HepG2 (cell line): ENCODE measurements around the gene TLR9. TPM values are rescaled to one million over a fixed set of nuclear protein-coding genes. Genes with fewer than 3 reads are reported as not detected.

ENCODE experiments used
- ASH2L ChIP-seq: fragments of 300-600, 200-600 bp; sonication (generic); IDR thresholded peaks from 2 replicates; pipeline ENCODE4 v1.7.0; 2017; ENCODE audit warnings: low read depth, mild to moderate bottlenecking, moderate library complexity, mixed read lengths, low read length; ENCODE audit not compliant: insufficient read length
- HHEX ChIP-seq: IDR thresholded peaks from 2 replicates; pipeline ENCODE4 v1.6.1; 2016; ENCODE audit warnings: control low read depth
- HNRNPLL ChIP-seq: fragments of 200-400 bp; formaldehyde crosslinking; IDR thresholded peaks from 2 replicates; pipeline ENCODE4 v1.6.1; 2017; ENCODE audit warnings: mild to moderate bottlenecking, low read depth, low read length; ENCODE audit not compliant: poor library complexity, severe bottlenecking
- KDM6A ChIP-seq: IDR thresholded peaks from 2 replicates; pipeline ENCODE4 v1.6.1; 2016; ENCODE audit warnings: low read depth
- LCORL ChIP-seq, 2 experiments: fragments of 450-650 bp in 1 of 2; sonication (generic) in 1 of 2; formaldehyde crosslinking in 1 of 2; IDR thresholded peaks; 2 replicates each; pipeline versions ENCODE4 v1.5.0 to v1.6.1; 2017 to 2020; ENCODE audit warnings: antibody characterized with exemption in 1 of 2, missing genetic modification reagents in 1 of 2
- MAZ ChIP-seq, 2 experiments: sonication (generic) in 1 of 2; formaldehyde crosslinking in 1 of 2; IDR thresholded peaks; 2 replicates each; pipeline versions ENCODE4 v1.5.0 to v1.6.1; 2012 to 2020; ENCODE audit warnings: low read depth in 2 of 2, mild to moderate bottlenecking in 2 of 2, borderline replicate concordance in 1 of 2, improper control_type of control experiment in 1 of 2, low read length in 1 of 2, missing genetic modification reagents in 1 of 2, moderate library complexity in 1 of 2
- MIXL1 ChIP-seq: IDR thresholded peaks from 2 replicates; pipeline ENCODE4 v1.6.1; 2016
- MTA3 ChIP-seq: sonication (generic); formaldehyde crosslinking; IDR thresholded peaks from 2 replicates; pipeline ENCODE4 v1.4.0; 2020; ENCODE audit warnings: missing genetic modification reagents
- PAWR ChIP-seq: sonication (generic); formaldehyde crosslinking; IDR thresholded peaks from 2 replicates; pipeline ENCODE4 v1.4.0; 2020; ENCODE audit warnings: missing genetic modification reagents, mild to moderate bottlenecking, borderline replicate concordance
- POGZ ChIP-seq: sonication (generic); formaldehyde crosslinking; IDR thresholded peaks from 2 replicates; pipeline ENCODE4 v1.4.0; 2020; ENCODE audit warnings: mild to moderate bottlenecking, missing genetic modification reagents
- PPARG ChIP-seq: conservative IDR thresholded peaks from 2 replicates; pipeline ENCODE4 v1.6.1; 2016; ENCODE audit warnings: missing biosample characterization, missing genetic modification reagents
- REPIN1 ChIP-seq: sonication (generic); formaldehyde crosslinking; IDR thresholded peaks from 2 replicates; pipeline ENCODE4 v1.8.0; 2022; ENCODE audit warnings: missing genetic modification reagents, low read depth, mild to moderate bottlenecking, borderline replicate concordance
- RFXAP ChIP-seq: sonication (generic); formaldehyde crosslinking; IDR thresholded peaks from 2 replicates; pipeline ENCODE4 v1.4.0; 2020; ENCODE audit warnings: missing genetic modification reagents, borderline replicate concordance
- TBL1XR1 ChIP-seq: fragments of 150-350 bp; IDR thresholded peaks from 2 replicates; pipeline ENCODE4 v1.6.1; 2014; ENCODE audit warnings: borderline replicate concordance, low read length; ENCODE audit not compliant: partially characterized antibody
- ZNF431 ChIP-seq: sonication (generic); formaldehyde crosslinking; IDR thresholded peaks from 2 replicates; pipeline ENCODE4 v1.9.0; 2022; ENCODE audit warnings: missing genetic modification reagents, low read depth, mild to moderate bottlenecking, borderline replicate concordance
- ZNF547 ChIP-seq: sonication (generic); formaldehyde crosslinking; IDR thresholded peaks from 2 replicates; pipeline ENCODE4 v1.5.1; 2020; ENCODE audit warnings: mild to moderate bottlenecking, missing genetic modification reagents
- ZNF557 ChIP-seq: sonication (generic); formaldehyde crosslinking; IDR thresholded peaks from 2 replicates; pipeline ENCODE4 v1.4.0; 2020; ENCODE audit warnings: missing genetic modification reagents
- polyA plus RNA-seq, 8 experiments: library from polyadenylated mRNA; depleted of rRNA in 3 of 8; stranded (reverse) in 7 of 8; unstranded in 1 of 8; fragments of >200 nt; fragmentation: Illumina TruSeq in 4 of 8; extraction: Trizol in 4 of 8; gene quantifications; 2 replicates each; pipeline versions ENCODE4 v1.2.1 to v1.2.3, GENCODE V29; 2011 to 2016; ENCODE audit warnings: low read depth in 4 of 8, missing spikeins in 1 of 8, mixed read lengths in 1 of 8; ENCODE audit not compliant: insufficient read depth in 1 of 8
- total RNA-seq, 5 experiments: library from RNA; depleted of rRNA; stranded (reverse); fragments of >200 nt; fragmentation: Illumina TruSeq; extraction: Trizol; gene quantifications; 2 replicates each; pipeline ENCODE4 v1.2.3, GENCODE V29; 2016; ENCODE audit warnings: low read depth in 1 of 5
- TF ChIP-seq, protein P1 (sequence below): sonication (generic); formaldehyde crosslinking; IDR thresholded peaks from 2 replicates; pipeline ENCODE4 v1.4.0; 2020; ENCODE audit warnings: mild to moderate bottlenecking, missing genetic modification reagents
- TF ChIP-seq, protein P2 (sequence below): sonication (generic); formaldehyde crosslinking; IDR thresholded peaks from 2 replicates; pipeline ENCODE4 v1.8.0; 2022; ENCODE audit warnings: low read depth, missing genetic modification reagents
- TF ChIP-seq, protein P3 (sequence below): sonication (generic); formaldehyde crosslinking; IDR thresholded peaks from 2 replicates; pipeline ENCODE4 v1.4.0; 2020; ENCODE audit warnings: mild to moderate bottlenecking, missing genetic modification reagents
- TF ChIP-seq, protein P4 (sequence below): sonication (generic); formaldehyde crosslinking; IDR thresholded peaks from 2 replicates; pipeline ENCODE4 v1.4.0; 2020; ENCODE audit warnings: mild to moderate bottlenecking, missing genetic modification reagents
- TF ChIP-seq, protein P5 (sequence below): sonication (generic); formaldehyde crosslinking; IDR thresholded peaks from 2 replicates; pipeline ENCODE4 v1.5.0; 2020; ENCODE audit warnings: mild to moderate bottlenecking, missing genetic modification reagents

TLR9 gene
- total and polyA plus RNA-seq, 2 of the 13 experiments (the other 11 are each of a cell fraction or from before 2014, with no cell fraction given), result not detected

DNA sequence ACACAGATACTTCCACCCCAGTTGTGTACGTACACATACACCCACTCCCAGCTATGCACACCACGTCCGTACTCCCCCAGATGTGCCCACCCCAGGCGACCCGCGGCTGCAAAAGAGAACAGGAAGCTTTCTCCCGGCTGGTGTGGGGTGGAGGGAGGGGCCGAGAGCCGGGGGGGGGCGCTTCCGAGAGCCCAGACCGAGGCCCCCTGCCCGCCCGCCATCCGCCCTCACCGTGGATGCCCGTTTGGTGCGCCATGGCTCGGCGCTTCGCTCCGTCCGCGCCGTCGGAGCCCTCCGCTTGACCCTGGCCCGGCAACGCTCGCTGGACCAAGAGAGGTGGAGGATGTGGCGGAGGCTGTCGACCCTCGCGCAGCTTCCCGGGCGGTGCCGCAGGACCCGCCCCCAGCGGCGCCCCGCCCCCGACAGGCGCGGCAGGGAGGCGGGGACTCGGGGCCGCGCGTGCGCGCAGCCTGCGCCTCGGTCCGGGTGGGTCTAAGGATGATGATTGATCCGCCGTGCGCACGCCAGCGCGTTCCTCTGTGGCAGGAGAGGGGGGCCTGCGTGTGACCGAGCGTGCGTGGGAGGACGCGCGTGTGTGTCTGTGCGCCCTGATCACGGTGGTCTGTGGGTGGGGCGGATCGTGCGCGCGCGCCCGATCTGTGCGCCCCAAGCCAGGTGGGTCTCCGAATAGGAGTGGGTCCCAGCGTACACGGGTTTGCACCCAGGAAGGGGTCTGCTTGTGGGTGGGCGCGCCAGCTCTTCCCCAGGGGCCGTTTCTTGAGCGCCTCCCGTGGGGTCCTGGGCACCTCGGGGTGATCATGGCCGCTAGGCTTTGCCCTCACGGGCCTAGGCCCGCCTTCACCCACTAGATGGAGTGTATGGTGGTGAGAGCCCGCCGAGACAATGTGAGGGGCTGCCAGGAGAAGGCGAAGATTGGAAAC, 13.6 kb upstream of the TLR9 start, which contains the start of gene TWF2 (continued):
- TF ChIP-seq, protein P1, sequence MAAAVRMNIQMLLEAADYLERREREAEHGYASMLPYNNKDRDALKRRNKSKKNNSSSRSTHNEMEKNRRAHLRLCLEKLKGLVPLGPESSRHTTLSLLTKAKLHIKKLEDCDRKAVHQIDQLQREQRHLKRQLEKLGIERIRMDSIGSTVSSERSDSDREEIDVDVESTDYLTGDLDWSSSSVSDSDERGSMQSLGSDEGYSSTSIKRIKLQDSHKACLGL (CRISPR knock-in tag), result peak; percentile 47; the same call in 1 of the 2 replicates
- TF ChIP-seq REPIN1 (CRISPR knock-in tag) (no peak), TBL1XR1 (no peak), MTA3 (CRISPR knock-in tag) (no peak), KDM6A (CRISPR knock-in tag) (no peak), PAWR (no peak), HHEX (CRISPR knock-in tag) (no peak), MAZ (IDR thresholded peaks at IDR 0.05; ENCODE audit: borderline replicate concordance, low read depth, low read length) (no peak), MAZ (CRISPR knock-in tag; IDR thresholded peaks at IDR 0.05; ENCODE audit: low read depth) (peak; percentile 66), ZNF547 (no peak; the same call in 1 of the 2 replicates), POGZ (CRISPR knock-in tag) (no peak), MIXL1 (CRISPR knock-in tag) (peak; percentile 15; the same call in 1 of the 2 replicates), RFXAP (CRISPR knock-in tag) (0 out of 2 replicates have a peak, but pooled peaks have one; percentile 18), HNRNPLL (peak; percentile 72), PPARG (CRISPR knock-in tag) (no peak), ZNF557 (no peak; the same call in 1 of the 2 replicates), ZNF431 (CRISPR knock-in tag) (no peak), LCORL (IDR thresholded peaks at IDR 0.05) (no peak), LCORL (CRISPR knock-in tag; IDR thresholded peaks at IDR 0.05) (peak; percentile 52; the same call in 1 of the 2 replicates), ASH2L (peak; percentile 34)
- TF ChIP-seq, protein P2, sequence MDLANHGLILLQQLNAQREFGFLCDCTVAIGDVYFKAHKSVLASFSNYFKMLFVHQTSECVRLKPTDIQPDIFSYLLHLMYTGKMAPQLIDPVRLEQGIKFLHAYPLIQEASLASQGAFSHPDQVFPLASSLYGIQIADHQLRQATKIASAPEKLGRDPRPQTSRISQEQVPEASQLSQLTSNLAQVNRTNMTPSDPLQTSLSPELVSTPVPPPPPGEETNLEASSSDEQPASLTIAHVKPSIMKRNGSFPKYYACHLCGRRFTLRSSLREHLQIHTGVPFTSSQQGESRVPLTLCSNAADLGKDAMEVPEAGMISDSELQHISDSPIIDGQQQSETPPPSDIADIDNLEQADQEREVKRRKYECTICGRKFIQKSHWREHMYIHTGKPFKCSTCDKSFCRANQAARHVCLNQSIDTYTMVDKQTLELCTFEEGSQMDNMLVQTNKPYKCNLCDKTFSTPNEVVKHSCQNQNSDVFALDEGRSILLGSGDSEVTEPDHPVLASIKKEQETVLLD (CRISPR knock-in tag), result 0 out of 2 replicates have a peak, but pooled peaks have one; percentile 6
- TF ChIP-seq, protein P3, sequence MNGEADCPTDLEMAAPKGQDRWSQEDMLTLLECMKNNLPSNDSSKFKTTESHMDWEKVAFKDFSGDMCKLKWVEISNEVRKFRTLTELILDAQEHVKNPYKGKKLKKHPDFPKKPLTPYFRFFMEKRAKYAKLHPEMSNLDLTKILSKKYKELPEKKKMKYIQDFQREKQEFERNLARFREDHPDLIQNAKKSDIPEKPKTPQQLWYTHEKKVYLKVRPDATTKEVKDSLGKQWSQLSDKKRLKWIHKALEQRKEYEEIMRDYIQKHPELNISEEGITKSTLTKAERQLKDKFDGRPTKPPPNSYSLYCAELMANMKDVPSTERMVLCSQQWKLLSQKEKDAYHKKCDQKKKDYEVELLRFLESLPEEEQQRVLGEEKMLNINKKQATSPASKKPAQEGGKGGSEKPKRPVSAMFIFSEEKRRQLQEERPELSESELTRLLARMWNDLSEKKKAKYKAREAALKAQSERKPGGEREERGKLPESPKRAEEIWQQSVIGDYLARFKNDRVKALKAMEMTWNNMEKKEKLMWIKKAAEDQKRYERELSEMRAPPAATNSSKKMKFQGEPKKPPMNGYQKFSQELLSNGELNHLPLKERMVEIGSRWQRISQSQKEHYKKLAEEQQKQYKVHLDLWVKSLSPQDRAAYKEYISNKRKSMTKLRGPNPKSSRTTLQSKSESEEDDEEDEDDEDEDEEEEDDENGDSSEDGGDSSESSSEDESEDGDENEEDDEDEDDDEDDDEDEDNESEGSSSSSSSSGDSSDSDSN (CRISPR knock-in tag), result peak; percentile 41; the same call in 1 of the 2 replicates
- TF ChIP-seq, protein P4, sequence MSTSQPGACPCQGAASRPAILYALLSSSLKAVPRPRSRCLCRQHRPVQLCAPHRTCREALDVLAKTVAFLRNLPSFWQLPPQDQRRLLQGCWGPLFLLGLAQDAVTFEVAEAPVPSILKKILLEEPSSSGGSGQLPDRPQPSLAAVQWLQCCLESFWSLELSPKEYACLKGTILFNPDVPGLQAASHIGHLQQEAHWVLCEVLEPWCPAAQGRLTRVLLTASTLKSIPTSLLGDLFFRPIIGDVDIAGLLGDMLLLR (CRISPR knock-in tag), result 0 out of 2 replicates have a peak, but pooled peaks have one; percentile 13
- TF ChIP-seq, protein P5, sequence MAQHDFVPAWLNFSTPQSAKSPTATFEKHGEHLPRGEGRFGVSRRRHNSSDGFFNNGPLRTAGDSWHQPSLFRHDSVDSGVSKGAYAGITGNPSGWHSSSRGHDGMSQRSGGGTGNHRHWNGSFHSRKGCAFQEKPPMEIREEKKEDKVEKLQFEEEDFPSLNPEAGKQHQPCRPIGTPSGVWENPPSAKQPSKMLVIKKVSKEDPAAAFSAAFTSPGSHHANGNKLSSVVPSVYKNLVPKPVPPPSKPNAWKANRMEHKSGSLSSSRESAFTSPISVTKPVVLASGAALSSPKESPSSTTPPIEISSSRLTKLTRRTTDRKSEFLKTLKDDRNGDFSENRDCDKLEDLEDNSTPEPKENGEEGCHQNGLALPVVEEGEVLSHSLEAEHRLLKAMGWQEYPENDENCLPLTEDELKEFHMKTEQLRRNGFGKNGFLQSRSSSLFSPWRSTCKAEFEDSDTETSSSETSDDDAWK, result no peak
